ENCODE data around the gene DLGAP1.

Gene DLGAP1

GRCh38 chr18:4237664-4238041 lies 217.5 kb downstream of the DLGAP1 start:
- no peak for DNase-seq (ENCODE audit: low spot score)
- no peak for TF ChIP-seq CTCF (IDR thresholded peaks at IDR 0.05; ENCODE audit: extremely low read depth, insufficient read depth, missing control alignments)

GRCh38 chr18:4236940-4237663 lies 218.0 kb downstream of the DLGAP1 start:
- in situ Hi-C loops (cut with MboI; ENCODE audit: low pct_unique_long_range_greater_than_20kb, low sequenced_read_pairs, unreplicated experiment), result no loop called here

More at GRCh38 chr18:4237664-4238041, 217.5 kb downstream of the DLGAP1 start:
- in situ Hi-C loops (cut with MboI; ENCODE audit: low pct_unique_long_range_greater_than_20kb, low sequenced_read_pairs, unreplicated experiment), result no loop called here

GRCh38 chr18:4233468-4233867 lies 221.6 kb downstream of the DLGAP1 start:
- in situ Hi-C loops (cut with MboI; ENCODE audit: low pct_unique_long_range_greater_than_20kb, low sequenced_read_pairs, unreplicated experiment), result no loop called here
- TF ChIP-seq CTCF (IDR thresholded peaks at IDR 0.05; ENCODE audit: extremely low read depth, insufficient read depth, missing control alignments), result no peak
- no peak for DNase-seq (ENCODE audit: low spot score)

More at GRCh38 chr18:4236940-4237663, 218.0 kb downstream of the DLGAP1 start:
- no peak for DNase-seq (ENCODE audit: low spot score)
- no peak for TF ChIP-seq CTCF (IDR thresholded peaks at IDR 0.05; ENCODE audit: extremely low read depth, insufficient read depth, missing control alignments)

GRCh38 chr18:4232656-4233055 lies 222.5 kb downstream of the DLGAP1 start:
- no peak for TF ChIP-seq CTCF (IDR thresholded peaks at IDR 0.05; ENCODE audit: extremely low read depth, insufficient read depth, missing control alignments)
- in situ Hi-C loops (cut with MboI; ENCODE audit: low pct_unique_long_range_greater_than_20kb, low sequenced_read_pairs, unreplicated experiment), result no loop called here

GRCh38 chr18:4231260-4231659 lies 223.8 kb downstream of the DLGAP1 start:
- in situ Hi-C loops (cut with MboI; ENCODE audit: low pct_unique_long_range_greater_than_20kb, low sequenced_read_pairs, unreplicated experiment), result no loop called here
- no peak for DNase-seq (ENCODE audit: low spot score)
- no peak for TF ChIP-seq CTCF (IDR thresholded peaks at IDR 0.05; ENCODE audit: extremely low read depth, insufficient read depth, missing control alignments)

More at GRCh38 chr18:4232656-4233055, 222.5 kb downstream of the DLGAP1 start:
- DNase-seq (ENCODE audit: low spot score), result no peak

- in situ Hi-C loops (cut with MboI; ENCODE audit: low pct_unique_long_range_greater_than_20kb, low sequenced_read_pairs, unreplicated experiment), result no loop called here
- DNase-seq (ENCODE audit: low spot score), result no peak
- TF ChIP-seq CTCF (IDR thresholded peaks at IDR 0.05; ENCODE audit: extremely low read depth, insufficient read depth, missing control alignments), result no peak
These were observed 224.5 kb downstream of the DLGAP1 start for GRCh38 chr18:4230450-4231168.

Measured in GM13977 (cell line).